ENCODE measurements around the gene DMKN.
A peak's percentile ranks its signal among the peaks of the same experiment; 100 is the strongest.

Gene DMKN

DNA sequence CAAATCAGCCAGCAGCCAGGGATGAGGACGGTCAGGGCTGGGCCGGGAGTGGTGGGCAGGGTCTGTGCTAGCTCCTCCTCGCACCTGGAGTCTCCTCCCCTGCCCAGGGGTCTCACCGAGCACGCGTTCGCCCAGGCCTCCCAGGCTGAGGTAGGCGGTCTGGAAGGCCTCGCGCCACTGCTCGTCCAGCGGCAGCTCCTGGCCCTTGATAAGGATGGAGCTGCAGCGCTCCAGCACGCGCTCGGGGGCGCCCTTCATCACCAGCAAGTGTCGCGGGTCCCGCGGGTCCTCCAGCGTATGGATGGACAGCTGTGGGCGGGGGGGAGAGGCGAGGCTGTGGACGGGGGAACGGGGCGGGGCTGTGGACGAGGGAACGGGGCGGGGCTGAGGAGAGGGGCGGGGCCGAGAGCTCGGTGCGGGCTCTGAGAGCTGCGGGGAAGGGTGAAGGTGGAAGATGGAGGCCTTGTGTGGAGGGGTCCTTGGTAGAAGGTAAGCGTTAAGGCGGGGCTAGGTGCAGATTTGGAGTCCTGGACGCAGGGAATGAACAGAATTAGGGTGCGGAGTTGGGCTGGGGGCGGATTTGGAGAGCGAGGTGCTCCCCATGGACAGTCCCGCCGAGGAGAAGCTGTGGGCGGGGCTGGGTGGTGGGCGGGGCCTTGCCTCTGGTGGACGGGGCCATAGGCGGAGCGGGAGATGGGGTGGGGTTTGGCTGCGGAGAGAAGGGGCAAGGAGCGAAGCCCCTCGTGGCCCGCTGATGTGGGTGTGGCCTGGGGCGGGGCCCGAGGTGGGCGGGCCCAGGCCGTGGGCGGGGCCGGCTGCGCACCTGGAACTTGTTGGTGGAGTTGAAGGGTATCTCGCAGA is 44.3 kb upstream of the DMKN start:
- Histone ChIP-seq H3K36me3 (ENCODE audit: control insufficient read depth, insufficient read depth, low read length) (no peaks in the 10 kb centered on the region), H3K9me3 (ENCODE audit: control insufficient read depth, low read length) (no peaks in the 10 kb centered on the region), H3K4me1 (ENCODE audit: control insufficient read depth, insufficient read depth, low read length, poor library complexity, severe bottlenecking) (peaks cover 8% of the 10 kb centered on the region), H3K27ac (ENCODE audit: insufficient read depth, low read length, poor library complexity, severe bottlenecking) (no peak overlapping the region), H3K4me3 (ENCODE audit: insufficient read depth, low read depth, low read length, poor library complexity, severe bottlenecking) (peak overlapping the region; percentile 48), H3K27me3 (replicated peaks; ENCODE audit: control insufficient read depth, insufficient read depth, low read length, poor library complexity, severe bottlenecking) (peaks cover 10% of the 10 kb centered on the region)
- DNase-seq = peak; percentile 19 to 48 (median 34)

DNA sequence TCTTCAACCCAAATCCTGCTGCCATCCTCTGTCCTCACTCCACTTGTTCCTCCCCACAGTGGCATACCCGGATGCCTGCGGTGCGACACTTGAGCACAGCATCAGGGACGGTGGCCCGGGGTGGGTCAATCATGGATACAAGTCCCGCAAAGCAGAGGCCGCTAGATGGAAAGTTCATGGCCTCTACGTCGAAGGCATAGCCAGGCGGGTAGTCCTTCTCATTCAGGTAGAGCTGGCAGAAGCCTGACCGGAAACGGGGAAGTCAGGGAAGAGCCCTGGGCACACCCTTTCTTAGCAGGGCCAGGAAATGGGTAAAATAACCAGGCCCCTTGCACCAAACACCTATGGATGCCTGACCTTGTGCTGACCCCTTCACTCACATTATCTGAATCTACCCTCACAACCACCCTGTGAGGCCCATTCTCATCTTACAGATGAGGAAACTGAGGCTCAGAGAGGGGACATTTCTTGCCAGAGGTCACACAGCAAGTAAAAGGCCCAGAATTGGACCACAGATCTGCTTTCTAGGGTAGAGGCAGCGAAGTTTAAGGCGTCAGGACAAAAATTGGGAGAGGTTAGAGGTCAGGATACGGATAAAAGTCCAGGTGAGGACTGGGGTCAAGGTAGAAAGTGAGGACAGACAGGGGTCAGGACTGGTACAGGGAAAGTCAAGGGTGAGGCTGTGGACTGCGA is 43.5 kb upstream of the DMKN start:
- Histone ChIP-seq H3K27ac (ENCODE audit: insufficient read depth, low read length, poor library complexity, severe bottlenecking) (no peak overlapping the region), H3K4me1 (ENCODE audit: control insufficient read depth, insufficient read depth, low read length, poor library complexity, severe bottlenecking) (peaks cover 8% of the 10 kb centered on the region), H3K9me3 (ENCODE audit: control insufficient read depth, low read length) (no peaks in the 10 kb centered on the region), H3K36me3 (ENCODE audit: control insufficient read depth, insufficient read depth, low read length) (no peaks in the 10 kb centered on the region), H3K27me3 (replicated peaks; ENCODE audit: control insufficient read depth, insufficient read depth, low read length, poor library complexity, severe bottlenecking) (peaks cover 10% of the 10 kb centered on the region), H3K4me3 (ENCODE audit: insufficient read depth, low read depth, low read length, poor library complexity, severe bottlenecking) (no peak overlapping the region)
- DNase-seq = no peak

DNA sequence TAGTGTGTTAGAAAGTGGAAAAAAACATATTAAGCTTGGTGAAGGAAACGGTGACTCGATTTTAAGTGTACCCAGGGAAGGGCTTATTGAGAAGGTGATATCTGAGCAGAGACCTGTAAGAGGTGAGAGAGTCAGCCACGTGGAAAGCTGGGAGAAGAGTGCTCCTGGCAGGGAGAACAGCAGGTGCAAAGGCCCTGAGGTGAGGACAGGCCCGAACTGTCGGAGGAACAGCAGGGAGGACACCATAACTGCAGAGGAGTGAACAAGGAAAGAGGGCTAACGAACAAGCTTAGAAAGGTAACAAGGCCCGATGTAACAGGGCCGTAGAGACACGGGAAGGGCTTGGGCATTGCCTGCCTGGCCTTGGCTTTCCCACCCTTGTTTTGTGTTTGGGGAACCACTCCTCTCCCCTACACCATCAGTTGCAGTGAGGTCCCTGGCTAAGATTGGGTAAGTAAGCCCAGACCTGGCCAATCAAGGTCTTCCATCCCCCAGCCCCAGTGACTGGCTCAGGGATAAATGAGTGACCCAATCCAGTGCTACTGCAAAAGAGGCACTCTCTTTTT is 42.7 kb upstream of the DMKN start:
- no peak overlapping the region for H3K4me3 ChIP-seq (ENCODE audit: insufficient read depth, low read depth, low read length, poor library complexity, severe bottlenecking)
- H3K27ac ChIP-seq (ENCODE audit: insufficient read depth, low read length, poor library complexity, severe bottlenecking) = no peak overlapping the region
- H3K36me3 ChIP-seq (ENCODE audit: control insufficient read depth, insufficient read depth, low read length) = no peaks in the 10 kb centered on the region
- DNase-seq = no peak
- H3K9me3 ChIP-seq (ENCODE audit: control insufficient read depth, low read length) = no peaks in the 10 kb centered on the region
- H3K4me1 ChIP-seq (ENCODE audit: control insufficient read depth, insufficient read depth, low read length, poor library complexity, severe bottlenecking) = peaks cover 8% of the 10 kb centered on the region
- peaks cover 10% of the 10 kb centered on the region for H3K27me3 ChIP-seq (replicated peaks; ENCODE audit: control insufficient read depth, insufficient read depth, low read length, poor library complexity, severe bottlenecking)

DNA sequence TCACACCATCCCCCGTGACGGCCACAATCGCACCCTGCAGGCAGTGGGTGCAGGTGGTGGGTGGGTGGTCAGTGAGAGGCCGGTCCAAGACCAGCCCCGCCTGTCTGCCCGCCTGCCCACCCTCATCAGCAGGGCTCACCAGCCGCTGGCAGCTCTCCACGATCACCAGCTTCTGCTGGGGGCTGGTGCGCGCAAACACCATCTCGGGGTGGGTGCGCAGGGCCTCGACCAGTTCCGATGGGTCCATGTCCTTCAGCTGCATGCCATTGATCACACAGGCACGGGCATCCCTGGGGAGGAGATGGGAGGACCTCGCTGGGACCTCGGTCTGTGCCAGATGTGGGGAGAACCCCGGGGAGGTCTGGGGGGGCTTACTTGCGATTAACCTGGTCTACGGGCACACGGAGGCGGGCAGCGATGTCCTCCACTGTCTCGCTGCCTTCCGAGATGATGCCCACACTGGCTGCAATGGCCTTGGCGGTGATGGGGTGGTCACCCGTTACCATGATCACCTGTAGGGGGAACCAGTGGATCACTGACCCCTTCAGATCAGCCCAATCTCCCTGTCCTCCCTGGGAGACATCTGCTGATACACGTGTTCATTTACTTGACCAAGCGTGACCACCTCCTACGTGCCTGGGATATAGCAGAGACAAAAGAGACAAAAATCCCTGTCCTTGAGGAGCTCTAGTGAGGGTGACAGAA is 42.0 kb upstream of the DMKN start:
- DNase-seq = no peak
- no peak overlapping the region for H3K4me3 ChIP-seq (ENCODE audit: insufficient read depth, low read depth, low read length, poor library complexity, severe bottlenecking)
- H3K27me3 ChIP-seq (replicated peaks; ENCODE audit: control insufficient read depth, insufficient read depth, low read length, poor library complexity, severe bottlenecking) = peaks cover 8% of the 10 kb centered on the region
- H3K36me3 ChIP-seq (ENCODE audit: control insufficient read depth, insufficient read depth, low read length) = no peaks in the 10 kb centered on the region
- no peaks in the 10 kb centered on the region for H3K9me3 ChIP-seq (ENCODE audit: control insufficient read depth, low read length)
- no peak overlapping the region for H3K27ac ChIP-seq (ENCODE audit: insufficient read depth, low read length, poor library complexity, severe bottlenecking)
- H3K4me1 ChIP-seq (ENCODE audit: control insufficient read depth, insufficient read depth, low read length, poor library complexity, severe bottlenecking) = peaks cover 8% of the 10 kb centered on the region

DNA sequence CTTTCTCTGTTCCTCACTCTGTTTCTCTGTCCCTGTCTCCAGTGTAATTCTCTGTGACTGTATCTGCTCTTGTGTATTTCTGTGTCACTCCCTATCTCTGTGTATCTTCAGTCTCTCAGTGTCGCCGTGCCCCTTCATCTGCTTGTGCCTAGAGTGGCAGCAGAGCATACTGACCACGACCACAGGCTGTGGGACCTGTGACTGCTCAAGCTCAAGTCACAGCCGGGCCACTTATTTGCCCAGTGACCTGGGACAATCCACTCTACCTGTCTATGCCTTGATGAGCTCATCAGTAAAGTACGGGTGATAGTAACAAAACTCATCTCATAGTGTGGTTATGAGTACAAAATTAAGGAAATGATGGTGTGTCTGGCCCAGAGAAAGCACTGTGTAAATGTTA is 40.6 kb upstream of the DMKN start:
- H3K36me3 ChIP-seq (ENCODE audit: control insufficient read depth, insufficient read depth, low read length) = no peaks in the 10 kb centered on the region
- H3K27me3 ChIP-seq (replicated peaks; ENCODE audit: control insufficient read depth, insufficient read depth, low read length, poor library complexity, severe bottlenecking) = peaks cover 3% of the 10 kb centered on the region
- no peak overlapping the region for H3K27ac ChIP-seq (ENCODE audit: insufficient read depth, low read length, poor library complexity, severe bottlenecking)
- H3K9me3 ChIP-seq (ENCODE audit: control insufficient read depth, low read length) = no peaks in the 10 kb centered on the region
- no peak overlapping the region for H3K4me3 ChIP-seq (ENCODE audit: insufficient read depth, low read depth, low read length, poor library complexity, severe bottlenecking)
- H3K4me1 ChIP-seq (ENCODE audit: control insufficient read depth, insufficient read depth, low read length, poor library complexity, severe bottlenecking) = peaks cover 8% of the 10 kb centered on the region
- no peak for DNase-seq

DNA sequence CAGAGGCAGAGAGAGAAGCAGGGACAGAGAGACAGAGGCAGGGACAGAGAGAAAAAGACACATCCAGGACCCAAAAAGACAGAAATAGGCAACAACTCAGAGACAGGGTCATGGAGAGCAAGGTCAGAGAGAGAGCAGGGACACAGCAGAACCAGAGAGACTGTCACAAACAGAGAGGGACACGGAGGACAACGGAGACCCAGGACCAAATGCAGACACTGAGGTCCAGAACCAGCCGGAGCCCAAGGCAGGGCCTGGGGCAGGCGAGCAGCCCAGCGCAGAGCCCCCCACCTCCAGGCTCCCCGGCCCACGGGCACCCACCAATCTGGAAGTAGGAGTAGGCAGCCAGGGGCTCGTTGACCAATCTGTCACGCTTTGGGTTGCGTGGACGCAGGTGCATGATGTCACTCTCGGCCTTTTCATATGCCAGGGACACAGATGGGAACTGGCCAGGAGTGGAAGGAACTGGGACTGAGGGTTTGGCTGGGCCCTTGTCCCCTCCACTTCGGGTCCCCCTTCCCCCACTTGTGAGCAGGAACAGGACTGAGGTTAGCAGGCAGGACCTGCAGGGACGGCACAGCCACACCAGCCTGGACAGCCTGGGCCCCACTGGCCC is 40.0 kb upstream of the DMKN start:
- no peaks in the 10 kb centered on the region for H3K9me3 ChIP-seq (ENCODE audit: control insufficient read depth, low read length)
- no peaks in the 10 kb centered on the region for H3K36me3 ChIP-seq (ENCODE audit: control insufficient read depth, insufficient read depth, low read length)
- peaks cover 7% of the 10 kb centered on the region for H3K4me1 ChIP-seq (ENCODE audit: control insufficient read depth, insufficient read depth, low read length, poor library complexity, severe bottlenecking)
- H3K27ac ChIP-seq (ENCODE audit: insufficient read depth, low read length, poor library complexity, severe bottlenecking) = no peak overlapping the region
- no peak for DNase-seq
- H3K27me3 ChIP-seq (replicated peaks; ENCODE audit: control insufficient read depth, insufficient read depth, low read length, poor library complexity, severe bottlenecking) = no peaks in the 10 kb centered on the region
- H3K4me3 ChIP-seq (ENCODE audit: insufficient read depth, low read depth, low read length, poor library complexity, severe bottlenecking) = no peak overlapping the region

DNA sequence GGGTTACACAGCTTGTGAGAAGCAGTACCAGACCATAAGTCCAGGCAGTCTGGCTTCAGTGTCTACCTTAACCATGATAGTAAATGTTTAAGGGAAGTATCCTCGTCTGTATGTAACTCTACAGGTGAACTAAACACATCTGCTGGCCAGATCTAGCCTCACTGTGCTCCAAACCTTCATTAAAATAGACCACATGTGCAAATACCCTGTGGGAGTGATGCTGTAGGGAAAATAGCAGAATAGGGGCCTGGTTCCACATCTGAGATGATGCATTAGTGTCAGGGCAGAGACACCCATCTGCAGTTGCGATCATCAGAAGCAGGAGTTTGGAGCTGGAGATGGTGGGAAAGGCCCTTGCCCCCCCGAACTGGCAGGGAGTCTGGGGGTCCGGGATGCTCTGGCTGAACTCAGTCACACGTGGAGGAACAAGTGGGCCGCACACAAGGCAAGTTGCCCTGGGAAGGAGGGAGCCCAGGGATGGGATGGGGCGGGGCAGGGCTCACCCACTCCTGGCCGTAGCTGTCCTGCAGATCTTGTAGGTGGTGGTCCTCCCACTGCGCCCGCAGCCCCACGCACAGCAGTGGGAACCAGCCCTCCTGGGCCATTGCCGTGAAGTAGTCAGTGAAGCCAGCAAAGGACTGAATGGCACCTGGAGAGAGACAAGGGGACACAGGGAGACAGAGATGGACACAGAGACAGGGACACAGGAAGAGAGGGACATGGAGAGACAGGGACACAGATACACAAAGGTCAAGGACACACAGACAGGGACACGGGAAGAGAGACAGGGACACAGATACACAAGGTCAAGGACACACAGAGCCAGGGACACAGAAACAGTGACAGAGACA is 39.3 kb upstream of the DMKN start:
- no peak overlapping the region for H3K4me3 ChIP-seq (ENCODE audit: insufficient read depth, low read depth, low read length, poor library complexity, severe bottlenecking)
- H3K9me3 ChIP-seq (ENCODE audit: control insufficient read depth, low read length) = no peaks in the 10 kb centered on the region
- H3K27ac ChIP-seq (ENCODE audit: insufficient read depth, low read length, poor library complexity, severe bottlenecking) = no peak overlapping the region
- no peaks in the 10 kb centered on the region for H3K27me3 ChIP-seq (replicated peaks; ENCODE audit: control insufficient read depth, insufficient read depth, low read length, poor library complexity, severe bottlenecking)
- no peaks in the 10 kb centered on the region for H3K36me3 ChIP-seq (ENCODE audit: control insufficient read depth, insufficient read depth, low read length)
- DNase-seq = no peak
- peaks cover under 1% of the 10 kb centered on the region for H3K4me1 ChIP-seq (ENCODE audit: control insufficient read depth, insufficient read depth, low read length, poor library complexity, severe bottlenecking)

DNA sequence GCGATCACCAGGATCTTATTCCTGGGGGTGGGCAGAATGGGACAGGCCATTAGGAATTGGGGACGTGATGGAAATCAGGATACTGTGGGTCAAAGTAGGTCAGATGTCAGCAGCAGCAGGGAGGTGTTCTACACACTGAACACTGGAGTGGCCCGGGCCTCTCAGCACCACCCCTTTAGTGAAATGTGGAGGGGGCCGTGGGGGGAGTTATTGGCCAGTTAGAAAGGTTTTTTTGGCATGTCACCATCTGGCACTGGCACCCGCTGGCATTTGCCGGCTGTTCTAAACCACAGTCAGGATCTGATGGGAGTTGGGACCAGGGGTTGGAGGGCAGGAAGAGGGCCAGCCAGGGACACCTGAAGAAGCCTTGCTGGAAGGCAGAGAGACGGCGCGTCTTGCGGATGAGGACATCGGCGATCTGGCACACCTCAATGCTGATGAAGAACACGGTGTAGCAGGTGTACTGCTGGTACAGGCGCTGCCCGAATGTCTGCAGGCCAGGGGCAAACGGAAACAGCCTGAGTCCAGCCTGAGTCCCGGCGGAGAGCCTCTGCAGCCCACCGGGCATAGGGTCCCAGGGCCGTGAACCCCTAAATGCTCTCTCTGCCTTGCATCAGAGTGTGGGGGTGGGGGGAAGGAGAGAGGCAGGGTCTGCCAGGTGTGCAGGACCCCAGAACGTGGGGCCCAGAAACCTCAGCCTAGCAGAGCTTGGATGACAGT is 37.8 kb upstream of the DMKN start:
- no peak for DNase-seq
- Histone ChIP-seq H3K9me3 (ENCODE audit: control insufficient read depth, low read length) (no peaks in the 10 kb centered on the region), H3K4me3 (ENCODE audit: insufficient read depth, low read depth, low read length, poor library complexity, severe bottlenecking) (no peak overlapping the region), H3K27me3 (replicated peaks; ENCODE audit: control insufficient read depth, insufficient read depth, low read length, poor library complexity, severe bottlenecking) (no peaks in the 10 kb centered on the region), H3K36me3 (ENCODE audit: control insufficient read depth, insufficient read depth, low read length) (no peaks in the 10 kb centered on the region), H3K27ac (ENCODE audit: insufficient read depth, low read length, poor library complexity, severe bottlenecking) (no peak overlapping the region), H3K4me1 (ENCODE audit: control insufficient read depth, insufficient read depth, low read length, poor library complexity, severe bottlenecking) (peaks cover 6% of the 10 kb centered on the region)
